GM23338 (cell line): ENCODE data around the gene CMYA5.

Experiments
- CREB1 ChIP-seq: fragments of 250-450 bp; sonication (Bioruptor Pico); IDR thresholded peaks from 2 replicates; pipeline ENCODE4 v1.5.0; 2020; ENCODE audit warnings: low read depth, mild to moderate bottlenecking, moderate library complexity
- EZH2 ChIP-seq: fragments of 200-600 bp; sonication (generic); IDR thresholded peaks from one replicate; pipeline ENCODE4 v1.8.0; 2017; ENCODE audit warnings: antibody characterized with exemption, mild to moderate bottlenecking, low read depth; ENCODE audit not compliant: unreplicated experiment
- EZH2phosphoT487 ChIP-seq: fragments of 200-600 bp; sonication (generic); IDR thresholded peaks from one replicate; pipeline ENCODE4 v1.8.1; 2018; ENCODE audit warnings: antibody characterized with exemption; ENCODE audit not compliant: unreplicated experiment
- JUNB ChIP-seq: IDR thresholded peaks from one replicate; pipeline ENCODE4 v1.6.1; 2016; ENCODE audit warnings: antibody characterized with exemption; ENCODE audit not compliant: unreplicated experiment
- NANOG ChIP-seq: IDR thresholded peaks from 2 replicates; pipeline ENCODE4 v1.6.1; 2016; ENCODE audit warnings: antibody characterized with exemption, borderline replicate concordance
- POLR2AphosphoS5 ChIP-seq: IDR thresholded peaks from 2 replicates; pipeline ENCODE4 v1.6.1; 2016; ENCODE audit warnings: antibody characterized with exemption, low read depth
- TF ChIP-seq, protein P1 (sequence below), 2 experiments: fragments of 200-600 bp in 1 of 2; sonication (generic) in 1 of 2; conservative IDR thresholded peaks; 2 replicates each; pipeline versions ENCODE4 v1.5.1 to v1.6.1; 2016 to 2017; ENCODE audit warnings: antibody characterized with exemption in 2 of 2, low read depth in 2 of 2, mild to moderate bottlenecking in 2 of 2, moderate library complexity in 1 of 2
- TF ChIP-seq, protein P2 (sequence below): fragments of 250-450 bp; sonication (Bioruptor Pico); IDR thresholded peaks from 2 replicates; pipeline ENCODE4 v1.5.0; 2020; ENCODE audit warnings: mild to moderate bottlenecking, moderate library complexity
- TF ChIP-seq, protein P3 (sequence below): IDR thresholded peaks from 2 replicates; pipeline ENCODE4 v1.6.1; 2016; ENCODE audit warnings: antibody characterized with exemption
- TF ChIP-seq, protein P4 (sequence below): IDR thresholded peaks from one replicate; pipeline ENCODE4 v1.6.1; 2018; ENCODE audit warnings: antibody characterized with exemption; ENCODE audit not compliant: unreplicated experiment

DNA sequence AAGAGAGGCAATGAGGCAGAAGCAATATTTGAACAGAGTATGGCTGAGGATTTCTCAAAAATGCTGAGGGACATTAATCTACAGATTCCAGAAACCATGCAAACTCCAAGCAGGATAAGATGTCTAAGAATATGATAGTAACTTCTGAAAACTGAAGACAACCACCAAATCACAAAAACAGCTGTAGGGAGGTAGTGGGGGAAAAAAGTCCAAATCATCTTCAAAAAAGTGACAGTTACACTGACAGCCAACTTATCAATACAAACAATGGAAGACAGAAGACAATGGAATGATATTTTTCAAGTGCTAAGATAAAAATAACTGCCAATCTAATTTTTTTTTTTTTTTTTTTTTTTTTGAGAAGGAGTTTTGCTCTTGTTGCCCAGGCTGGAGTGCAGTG, 30.5 kb downstream of the CMYA5 start:
- TF ChIP-seq, protein P1, sequence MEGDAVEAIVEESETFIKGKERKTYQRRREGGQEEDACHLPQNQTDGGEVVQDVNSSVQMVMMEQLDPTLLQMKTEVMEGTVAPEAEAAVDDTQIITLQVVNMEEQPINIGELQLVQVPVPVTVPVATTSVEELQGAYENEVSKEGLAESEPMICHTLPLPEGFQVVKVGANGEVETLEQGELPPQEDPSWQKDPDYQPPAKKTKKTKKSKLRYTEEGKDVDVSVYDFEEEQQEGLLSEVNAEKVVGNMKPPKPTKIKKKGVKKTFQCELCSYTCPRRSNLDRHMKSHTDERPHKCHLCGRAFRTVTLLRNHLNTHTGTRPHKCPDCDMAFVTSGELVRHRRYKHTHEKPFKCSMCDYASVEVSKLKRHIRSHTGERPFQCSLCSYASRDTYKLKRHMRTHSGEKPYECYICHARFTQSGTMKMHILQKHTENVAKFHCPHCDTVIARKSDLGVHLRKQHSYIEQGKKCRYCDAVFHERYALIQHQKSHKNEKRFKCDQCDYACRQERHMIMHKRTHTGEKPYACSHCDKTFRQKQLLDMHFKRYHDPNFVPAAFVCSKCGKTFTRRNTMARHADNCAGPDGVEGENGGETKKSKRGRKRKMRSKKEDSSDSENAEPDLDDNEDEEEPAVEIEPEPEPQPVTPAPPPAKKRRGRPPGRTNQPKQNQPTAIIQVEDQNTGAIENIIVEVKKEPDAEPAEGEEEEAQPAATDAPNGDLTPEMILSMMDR (conservative IDR thresholded peaks at IDR 0.05; ENCODE audit: low read depth in 2 of 2) = no peak
- TF ChIP-seq EZH2phosphoT487 = no peak
- TF ChIP-seq POLR2AphosphoS5 = no peak
- TF ChIP-seq EZH2 = no peak
- TF ChIP-seq, protein P2, sequence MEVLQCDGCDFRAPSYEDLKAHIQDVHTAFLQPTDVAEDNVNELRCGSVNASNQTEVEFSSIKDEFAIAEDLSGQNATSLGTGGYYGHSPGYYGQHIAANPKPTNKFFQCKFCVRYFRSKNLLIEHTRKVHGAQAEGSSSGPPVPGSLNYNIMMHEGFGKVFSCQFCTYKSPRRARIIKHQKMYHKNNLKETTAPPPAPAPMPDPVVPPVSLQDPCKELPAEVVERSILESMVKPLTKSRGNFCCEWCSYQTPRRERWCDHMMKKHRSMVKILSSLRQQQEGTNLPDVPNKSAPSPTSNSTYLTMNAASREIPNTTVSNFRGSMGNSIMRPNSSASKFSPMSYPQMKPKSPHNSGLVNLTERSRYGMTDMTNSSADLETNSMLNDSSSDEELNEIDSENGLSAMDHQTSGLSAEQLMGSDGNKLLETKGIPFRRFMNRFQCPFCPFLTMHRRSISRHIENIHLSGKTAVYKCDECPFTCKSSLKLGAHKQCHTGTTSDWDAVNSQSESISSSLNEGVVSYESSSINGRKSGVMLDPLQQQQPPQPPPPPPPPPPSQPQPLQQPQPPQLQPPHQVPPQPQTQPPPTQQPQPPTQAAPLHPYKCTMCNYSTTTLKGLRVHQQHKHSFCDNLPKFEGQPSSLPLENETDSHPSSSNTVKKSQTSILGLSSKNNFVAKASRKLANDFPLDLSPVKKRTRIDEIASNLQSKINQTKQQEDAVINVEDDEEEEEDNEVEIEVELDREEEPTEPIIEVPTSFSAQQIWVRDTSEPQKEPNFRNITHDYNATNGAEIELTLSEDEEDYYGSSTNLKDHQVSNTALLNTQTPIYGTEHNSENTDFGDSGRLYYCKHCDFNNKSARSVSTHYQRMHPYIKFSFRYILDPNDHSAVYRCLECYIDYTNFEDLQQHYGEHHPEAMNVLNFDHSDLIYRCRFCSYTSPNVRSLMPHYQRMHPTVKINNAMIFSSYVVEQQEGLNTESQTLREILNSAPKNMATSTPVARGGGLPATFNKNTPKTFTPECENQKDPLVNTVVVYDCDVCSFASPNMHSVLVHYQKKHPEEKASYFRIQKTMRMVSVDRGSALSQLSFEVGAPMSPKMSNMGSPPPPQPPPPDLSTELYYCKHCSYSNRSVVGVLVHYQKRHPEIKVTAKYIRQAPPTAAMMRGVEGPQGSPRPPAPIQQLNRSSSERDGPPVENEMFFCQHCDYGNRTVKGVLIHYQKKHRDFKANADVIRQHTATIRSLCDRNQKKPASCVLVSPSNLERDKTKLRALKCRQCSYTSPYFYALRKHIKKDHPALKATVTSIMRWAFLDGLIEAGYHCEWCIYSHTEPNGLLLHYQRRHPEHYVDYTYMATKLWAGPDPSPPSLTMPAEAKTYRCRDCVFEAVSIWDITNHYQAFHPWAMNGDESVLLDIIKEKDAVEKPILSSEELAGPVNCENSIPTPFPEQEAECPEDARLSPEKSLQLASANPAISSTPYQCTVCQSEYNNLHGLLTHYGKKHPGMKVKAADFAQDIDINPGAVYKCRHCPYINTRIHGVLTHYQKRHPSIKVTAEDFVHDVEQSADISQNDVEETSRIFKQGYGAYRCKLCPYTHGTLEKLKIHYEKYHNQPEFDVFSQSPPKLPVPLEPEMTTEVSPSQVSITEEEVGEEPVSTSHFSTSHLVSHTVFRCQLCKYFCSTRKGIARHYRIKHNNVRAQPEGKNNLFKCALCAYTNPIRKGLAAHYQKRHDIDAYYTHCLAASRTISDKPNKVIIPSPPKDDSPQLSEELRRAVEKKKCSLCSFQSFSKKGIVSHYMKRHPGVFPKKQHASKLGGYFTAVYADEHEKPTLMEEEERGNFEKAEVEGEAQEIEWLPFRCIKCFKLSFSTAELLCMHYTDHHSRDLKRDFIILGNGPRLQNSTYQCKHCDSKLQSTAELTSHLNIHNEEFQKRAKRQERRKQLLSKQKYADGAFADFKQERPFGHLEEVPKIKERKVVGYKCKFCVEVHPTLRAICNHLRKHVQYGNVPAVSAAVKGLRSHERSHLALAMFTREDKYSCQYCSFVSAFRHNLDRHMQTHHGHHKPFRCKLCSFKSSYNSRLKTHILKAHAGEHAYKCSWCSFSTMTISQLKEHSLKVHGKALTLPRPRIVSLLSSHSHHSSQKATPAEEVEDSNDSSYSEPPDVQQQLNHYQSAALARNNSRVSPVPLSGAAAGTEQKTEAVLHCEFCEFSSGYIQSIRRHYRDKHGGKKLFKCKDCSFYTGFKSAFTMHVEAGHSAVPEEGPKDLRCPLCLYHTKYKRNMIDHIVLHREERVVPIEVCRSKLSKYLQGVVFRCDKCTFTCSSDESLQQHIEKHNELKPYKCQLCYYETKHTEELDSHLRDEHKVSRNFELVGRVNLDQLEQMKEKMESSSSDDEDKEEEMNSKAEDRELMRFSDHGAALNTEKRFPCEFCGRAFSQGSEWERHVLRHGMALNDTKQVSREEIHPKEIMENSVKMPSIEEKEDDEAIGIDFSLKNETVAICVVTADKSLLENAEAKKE (CRISPR knock-in tag) = no peak
- TF ChIP-seq JUNB = no peak
- TF ChIP-seq, protein P3, sequence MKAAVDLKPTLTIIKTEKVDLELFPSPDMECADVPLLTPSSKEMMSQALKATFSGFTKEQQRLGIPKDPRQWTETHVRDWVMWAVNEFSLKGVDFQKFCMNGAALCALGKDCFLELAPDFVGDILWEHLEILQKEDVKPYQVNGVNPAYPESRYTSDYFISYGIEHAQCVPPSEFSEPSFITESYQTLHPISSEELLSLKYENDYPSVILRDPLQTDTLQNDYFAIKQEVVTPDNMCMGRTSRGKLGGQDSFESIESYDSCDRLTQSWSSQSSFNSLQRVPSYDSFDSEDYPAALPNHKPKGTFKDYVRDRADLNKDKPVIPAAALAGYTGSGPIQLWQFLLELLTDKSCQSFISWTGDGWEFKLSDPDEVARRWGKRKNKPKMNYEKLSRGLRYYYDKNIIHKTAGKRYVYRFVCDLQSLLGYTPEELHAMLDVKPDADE = no peak
- TF ChIP-seq, protein P4, sequence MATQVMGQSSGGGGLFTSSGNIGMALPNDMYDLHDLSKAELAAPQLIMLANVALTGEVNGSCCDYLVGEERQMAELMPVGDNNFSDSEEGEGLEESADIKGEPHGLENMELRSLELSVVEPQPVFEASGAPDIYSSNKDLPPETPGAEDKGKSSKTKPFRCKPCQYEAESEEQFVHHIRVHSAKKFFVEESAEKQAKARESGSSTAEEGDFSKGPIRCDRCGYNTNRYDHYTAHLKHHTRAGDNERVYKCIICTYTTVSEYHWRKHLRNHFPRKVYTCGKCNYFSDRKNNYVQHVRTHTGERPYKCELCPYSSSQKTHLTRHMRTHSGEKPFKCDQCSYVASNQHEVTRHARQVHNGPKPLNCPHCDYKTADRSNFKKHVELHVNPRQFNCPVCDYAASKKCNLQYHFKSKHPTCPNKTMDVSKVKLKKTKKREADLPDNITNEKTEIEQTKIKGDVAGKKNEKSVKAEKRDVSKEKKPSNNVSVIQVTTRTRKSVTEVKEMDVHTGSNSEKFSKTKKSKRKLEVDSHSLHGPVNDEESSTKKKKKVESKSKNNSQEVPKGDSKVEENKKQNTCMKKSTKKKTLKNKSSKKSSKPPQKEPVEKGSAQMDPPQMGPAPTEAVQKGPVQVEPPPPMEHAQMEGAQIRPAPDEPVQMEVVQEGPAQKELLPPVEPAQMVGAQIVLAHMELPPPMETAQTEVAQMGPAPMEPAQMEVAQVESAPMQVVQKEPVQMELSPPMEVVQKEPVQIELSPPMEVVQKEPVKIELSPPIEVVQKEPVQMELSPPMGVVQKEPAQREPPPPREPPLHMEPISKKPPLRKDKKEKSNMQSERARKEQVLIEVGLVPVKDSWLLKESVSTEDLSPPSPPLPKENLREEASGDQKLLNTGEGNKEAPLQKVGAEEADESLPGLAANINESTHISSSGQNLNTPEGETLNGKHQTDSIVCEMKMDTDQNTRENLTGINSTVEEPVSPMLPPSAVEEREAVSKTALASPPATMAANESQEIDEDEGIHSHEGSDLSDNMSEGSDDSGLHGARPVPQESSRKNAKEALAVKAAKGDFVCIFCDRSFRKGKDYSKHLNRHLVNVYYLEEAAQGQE = no peak
- no peak for TF ChIP-seq CREB1
- no peak for TF ChIP-seq NANOG
